Non-pigmented ciliary epithelial cell (primary cell): ENCODE measurements around the gene LAIR2.

Source experiments
- DNase-seq: peaks from one replicate; pipeline ENCODE4 v3.0.0-alpha.2; 2010; ENCODE audit warnings: low read depth

LAIR2 gene, protein sequence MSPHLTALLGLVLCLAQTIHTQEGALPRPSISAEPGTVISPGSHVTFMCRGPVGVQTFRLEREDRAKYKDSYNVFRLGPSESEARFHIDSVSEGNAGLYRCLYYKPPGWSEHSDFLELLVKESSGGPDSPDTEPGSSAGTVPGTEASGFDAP

GRCh38 chr19:54502518-54503048 is at the start of gene LAIR2:
TSS of gene LAIR2 (plus strand) at chr19:54502831. CDS start at chr19:54502919, 88 bp downstream.
- no peak for DNase-seq

- no peak for DNase-seq
These were observed 48.5 kb upstream of the LAIR2 start for GRCh38 chr19:54453921-54454780.

- no peak for DNase-seq
These were observed 47.6 kb upstream of the LAIR2 start for GRCh38 chr19:54454781-54455675.

DNA sequence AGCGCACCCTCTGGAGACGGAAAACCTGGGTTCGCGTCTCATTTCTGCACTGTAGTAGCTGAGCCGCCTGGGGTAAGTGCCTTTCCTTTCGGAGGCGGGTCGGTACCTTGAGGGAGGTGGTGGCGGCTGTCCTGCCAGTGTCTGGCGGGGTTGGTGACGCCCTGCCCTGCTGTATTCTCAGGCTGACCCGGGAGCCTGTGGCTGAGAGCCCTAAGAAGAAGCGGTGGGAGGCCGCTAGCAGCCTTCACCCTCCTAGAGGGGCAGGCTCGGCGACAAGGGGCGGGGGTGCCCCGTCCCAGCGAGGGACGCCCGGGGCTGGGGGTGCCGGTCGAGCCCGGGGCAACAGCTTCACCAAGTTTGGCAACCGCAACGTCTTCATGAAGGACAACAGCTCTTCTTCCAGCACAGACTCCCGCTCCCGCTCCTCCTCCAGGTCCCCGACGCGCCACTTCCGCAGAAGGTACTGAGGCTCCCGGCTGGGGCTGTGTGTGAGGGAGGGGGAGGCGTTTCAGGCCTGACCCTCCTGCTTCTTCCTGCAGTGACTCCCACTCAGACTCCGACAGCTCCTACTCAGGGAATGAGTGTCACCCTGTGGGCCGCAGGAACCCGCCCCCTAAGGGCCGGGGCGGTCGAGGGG is 46.7 kb upstream of the LAIR2 start:
- DNase-seq = no peak

DNA sequence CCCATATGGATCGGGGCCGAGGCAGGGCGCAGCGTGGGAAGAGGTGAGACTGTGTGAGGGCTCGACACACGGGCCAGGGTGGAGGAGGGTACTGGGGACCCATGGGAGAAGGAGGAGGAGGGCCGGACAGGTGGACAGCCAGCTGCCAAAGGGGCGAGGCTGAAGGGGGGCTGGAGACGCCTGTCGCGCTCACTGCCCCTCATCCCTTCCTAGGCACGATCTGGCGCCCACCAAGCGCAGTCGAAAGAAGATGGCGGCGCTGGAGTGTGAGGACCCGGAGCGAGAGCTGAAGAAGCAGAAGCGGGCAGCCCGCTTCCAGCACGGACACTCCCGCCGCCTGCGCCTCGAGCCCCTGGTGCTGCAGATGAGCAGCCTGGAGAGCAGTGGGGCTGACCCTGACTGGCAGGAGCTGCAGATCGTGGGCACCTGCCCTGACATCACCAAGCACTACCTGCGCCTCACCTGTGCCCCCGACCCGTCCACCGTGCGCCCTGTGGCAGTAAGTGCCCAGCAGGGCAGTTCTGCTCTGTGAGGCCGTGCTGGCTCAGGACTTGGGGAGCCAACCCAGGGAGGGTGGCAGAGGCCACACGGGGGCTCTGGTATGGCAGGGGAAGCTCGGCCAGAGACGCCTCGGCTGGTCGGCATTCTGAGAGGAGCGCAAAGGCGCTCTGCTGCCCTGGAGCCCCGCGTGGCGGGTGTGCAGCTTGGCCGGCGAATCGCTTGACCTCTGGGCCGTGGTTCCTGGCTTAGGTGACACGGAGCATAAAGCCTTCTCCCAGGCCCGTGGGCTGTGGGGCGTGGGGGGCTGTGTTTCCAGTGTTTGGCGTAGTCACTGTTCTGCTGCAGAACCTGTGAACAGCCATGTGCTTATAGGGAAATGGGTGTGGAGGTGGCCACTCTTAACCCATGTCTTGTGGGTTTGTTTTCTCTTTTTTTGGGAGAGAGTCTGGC is 45.9 kb upstream of the LAIR2 start:
- no peak for DNase-seq

DNA sequence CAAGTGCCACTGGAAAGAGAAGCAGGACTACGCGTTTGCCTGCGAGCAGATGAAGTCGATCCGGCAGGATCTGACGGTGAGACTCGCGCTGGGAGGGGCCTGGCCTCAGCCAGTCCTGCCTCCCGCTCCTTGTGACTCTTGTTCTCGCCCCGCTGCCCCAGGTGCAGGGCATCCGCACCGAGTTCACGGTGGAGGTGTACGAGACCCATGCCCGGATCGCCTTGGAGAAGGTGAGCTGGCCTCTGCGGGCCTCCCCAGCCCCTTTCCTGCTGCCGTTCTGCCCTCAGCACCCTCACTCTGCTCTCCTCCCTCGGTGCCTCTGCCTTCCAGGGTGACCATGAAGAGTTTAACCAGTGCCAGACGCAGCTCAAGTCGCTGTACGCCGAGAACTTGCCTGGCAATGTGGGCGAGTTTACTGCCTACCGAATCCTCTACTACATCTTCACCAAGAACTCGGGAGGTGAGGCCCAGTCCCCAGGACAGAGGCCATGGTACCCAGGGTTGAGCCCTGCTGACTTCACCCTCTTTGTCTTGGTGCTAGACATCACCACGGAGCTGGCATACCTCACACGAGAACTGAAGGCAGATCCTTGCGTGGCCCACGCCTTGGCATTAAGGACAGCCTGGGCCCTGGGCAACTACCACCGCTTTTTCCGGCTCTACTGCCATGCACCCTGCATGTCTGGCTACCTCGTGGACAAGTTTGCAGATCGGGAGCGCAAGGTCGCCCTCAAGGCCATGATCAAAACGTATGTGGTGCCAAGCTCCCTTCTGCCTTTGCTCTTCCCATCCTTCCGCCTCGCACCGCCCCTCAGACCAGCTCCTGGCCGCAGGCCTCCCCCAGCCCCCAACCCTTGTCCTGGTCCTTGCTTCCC is 44.6 kb upstream of the LAIR2 start:
- no peak for DNase-seq

GRCh38 chr19:54458648-54459281 is 43.9 kb upstream of the LAIR2 start:
- DNase-seq = no peak

DNA sequence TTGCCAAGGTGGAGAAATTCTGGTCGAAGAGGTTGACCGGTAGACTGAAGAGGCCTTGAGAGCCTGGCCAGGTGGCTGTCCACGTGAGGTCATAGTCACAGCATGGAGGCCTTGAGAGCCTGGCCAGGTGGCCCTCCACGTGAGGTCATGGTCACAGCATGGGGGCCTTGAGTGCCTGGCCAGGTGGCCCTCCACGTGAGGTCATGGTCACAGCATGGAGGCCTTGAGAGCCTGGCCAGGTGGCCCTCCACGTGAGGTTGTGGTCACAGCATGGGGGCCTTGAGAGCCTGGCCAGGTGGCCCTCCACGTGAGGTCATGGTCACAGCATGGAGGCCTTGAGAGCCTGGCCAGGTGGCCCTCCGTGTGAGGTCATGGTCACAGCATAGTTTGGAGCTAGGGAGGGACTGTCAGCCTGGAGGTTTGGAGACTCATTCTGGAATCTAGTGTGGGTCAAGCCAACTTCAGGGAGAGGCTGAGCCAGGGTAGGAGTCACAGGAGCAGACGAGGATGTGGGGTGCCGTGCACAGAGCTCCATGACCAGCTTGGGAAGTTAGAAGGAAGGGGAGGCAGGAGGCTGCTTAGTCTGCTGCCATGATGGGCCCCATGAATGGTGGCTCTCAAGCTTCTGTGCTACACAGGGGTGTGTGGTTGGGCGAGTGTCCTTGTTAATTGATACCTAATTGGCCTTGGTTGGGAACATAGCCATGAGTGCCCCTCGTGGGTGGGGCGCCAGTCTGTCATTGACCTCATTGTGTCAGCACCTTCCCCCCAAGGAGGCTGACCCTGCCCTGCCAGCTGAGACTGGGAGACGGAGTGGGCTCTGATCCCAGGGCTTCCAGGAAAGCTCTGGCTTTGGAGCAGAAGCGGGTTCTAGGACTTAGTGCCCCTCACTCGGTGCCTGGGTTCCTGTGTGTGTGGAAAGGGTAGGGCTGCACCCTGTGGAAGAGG is 43.1 kb upstream of the LAIR2 start:
- no peak for DNase-seq

DNA sequence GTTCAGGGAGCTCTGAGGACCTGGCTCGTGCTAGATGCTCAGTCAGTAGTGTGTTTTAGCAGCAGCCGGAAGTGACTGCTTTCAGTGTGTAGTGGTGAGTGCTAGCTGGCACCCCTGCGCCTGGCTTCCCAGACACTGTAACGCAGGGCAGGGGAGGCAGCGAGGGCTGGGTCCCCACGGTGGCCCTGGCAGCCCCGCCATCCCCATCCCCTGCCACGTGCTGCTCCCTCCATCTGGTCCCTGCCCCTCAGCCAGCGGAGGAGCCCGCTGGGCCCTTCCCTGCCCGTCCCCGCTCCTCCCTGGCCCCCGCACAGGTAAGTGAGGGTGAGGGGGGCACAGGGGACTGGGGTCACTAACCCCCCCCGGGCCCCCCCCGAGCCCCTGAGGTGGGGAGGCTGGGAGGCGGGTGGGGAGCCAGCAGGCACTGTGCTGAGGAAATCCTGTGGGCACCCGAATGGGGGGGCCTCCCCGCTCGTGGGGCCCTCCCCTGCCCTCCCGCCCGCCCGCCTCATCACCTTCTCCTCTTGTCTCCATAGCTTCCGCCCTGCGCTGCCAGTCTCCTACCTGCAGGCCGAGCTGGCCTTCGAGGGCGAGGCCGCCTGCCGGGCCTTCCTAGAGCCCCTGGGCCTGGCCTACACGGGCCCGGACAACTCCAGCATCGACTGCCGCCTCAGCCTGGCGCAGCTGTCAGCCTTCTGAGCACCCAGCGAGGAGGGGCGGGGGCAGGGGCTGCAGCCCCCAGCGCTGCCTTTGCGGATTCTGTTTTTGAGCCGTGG is 42.2 kb upstream of the LAIR2 start:
- no peak for DNase-seq

GRCh38 chr19:54461210-54461609 is 41.4 kb upstream of the LAIR2 start:
- no peak for DNase-seq

GRCh38 chr19:54461613-54462012 is 41.0 kb upstream of the LAIR2 start:
- DNase-seq = no peak

DNA sequence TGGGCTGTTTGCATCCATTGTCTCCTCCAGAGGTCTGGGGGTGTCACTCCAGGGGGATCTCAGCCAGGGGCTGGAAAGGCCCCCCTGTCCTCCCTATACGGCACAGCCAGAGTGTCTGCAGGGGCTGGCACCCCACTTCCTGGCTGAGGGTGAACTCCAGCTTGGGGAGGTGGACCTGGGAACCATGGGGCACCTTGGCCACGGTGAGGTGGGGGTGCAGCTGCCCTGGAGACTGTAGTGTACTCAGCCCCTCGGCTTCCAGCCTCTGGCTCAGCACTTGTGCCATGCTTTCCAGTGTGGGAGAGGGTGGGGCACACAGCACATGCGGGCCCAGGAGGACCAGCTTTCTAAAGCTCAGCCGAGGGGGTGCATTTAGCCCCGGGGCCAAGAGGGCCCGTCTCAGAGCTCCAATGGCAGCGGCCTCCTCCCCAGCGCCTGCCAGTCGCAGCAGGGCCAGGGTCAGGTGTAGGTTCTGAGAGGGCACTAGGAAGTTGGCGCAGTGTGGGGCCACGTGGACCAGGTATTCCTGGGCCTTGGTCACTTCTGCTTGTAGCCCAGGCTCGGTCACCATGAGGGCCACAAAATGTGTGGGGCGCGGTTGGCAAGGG is 40.5 kb upstream of the LAIR2 start:
- no peak for DNase-seq

DNA sequence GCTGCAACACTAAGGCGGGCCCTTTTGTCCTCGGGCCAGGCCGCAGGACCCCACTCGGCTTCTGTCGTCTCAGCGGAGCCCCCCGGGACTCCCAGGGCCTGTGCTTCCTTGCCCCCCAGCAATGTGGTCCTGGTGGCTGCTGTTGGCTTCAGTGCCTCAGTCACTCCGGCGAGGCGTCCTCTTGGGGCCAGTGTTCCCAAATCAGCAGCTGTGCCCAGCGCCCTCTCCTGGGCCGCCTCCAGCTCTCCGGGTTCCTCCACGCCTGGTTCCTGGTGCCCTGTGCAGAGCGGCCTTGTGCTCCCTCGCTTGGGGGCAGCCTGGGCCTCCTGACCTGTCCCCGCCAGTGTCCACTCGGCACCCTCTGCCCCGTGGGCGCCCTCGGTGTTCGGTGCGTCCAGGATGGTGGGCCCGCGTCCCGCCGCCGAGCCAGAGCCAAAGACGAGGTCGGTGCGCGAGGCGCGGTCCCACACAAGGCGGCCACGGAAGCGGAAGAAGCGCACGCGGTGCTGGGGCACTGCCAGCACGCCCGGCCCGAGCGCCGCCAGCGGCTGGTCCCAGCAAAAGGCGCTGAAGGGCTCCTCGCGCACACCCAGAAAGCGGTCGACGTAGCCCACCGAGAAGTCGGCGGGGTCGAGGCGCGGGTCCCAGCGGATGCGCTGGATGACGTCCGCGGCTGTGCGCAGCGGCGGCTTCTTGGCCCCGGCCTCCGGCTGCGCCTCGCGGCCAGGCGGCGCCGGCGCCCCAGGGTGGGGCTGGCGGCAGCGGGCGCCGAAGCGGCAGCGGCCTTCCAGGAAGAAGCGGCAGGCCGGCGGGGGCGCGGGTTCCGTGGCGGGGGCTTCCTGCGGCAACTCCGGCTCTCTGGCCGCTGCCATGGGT is 39.7 kb upstream of the LAIR2 start:
- no peak for DNase-seq

DNA sequence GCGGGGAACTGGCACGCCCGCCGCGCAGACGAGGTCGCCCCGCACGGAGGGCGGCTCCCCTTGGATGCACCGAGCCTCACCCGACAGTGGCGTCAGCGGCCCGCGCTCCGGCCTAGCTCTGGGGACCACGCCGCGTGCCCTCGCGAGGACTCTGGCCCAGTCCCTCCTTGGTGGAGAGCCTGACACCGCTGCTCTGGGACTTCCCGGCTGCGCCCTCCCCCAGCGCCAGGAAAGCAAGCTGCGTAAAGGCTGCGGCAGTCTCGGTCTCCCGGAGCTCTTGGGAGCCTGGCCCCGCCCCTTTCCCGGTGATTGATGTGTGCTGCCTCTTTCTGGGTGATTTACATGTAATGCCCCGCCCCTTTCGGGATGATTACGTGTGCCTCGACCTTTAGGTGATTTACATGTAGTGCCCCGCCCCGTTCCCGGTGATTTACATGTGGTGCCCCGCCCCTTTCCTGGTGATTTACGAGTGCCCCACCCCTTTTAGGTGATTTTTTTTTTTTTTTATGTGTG is 39.0 kb upstream of the LAIR2 start, which contains the start of gene LENG9:
Gene LENG9, minus strand, starts transcription at position 248 of the 513 bp plus-strand sequence. CDS start 252 bp downstream, outside the sequence.
- peak; percentile 99 for DNase-seq

- DNase-seq = no peak
These were observed 38.5 kb upstream of the LAIR2 start for GRCh38 chr19:54464044-54464629.
